ENCODE results near the gene TSPAN18.

Gene TSPAN18

DNA sequence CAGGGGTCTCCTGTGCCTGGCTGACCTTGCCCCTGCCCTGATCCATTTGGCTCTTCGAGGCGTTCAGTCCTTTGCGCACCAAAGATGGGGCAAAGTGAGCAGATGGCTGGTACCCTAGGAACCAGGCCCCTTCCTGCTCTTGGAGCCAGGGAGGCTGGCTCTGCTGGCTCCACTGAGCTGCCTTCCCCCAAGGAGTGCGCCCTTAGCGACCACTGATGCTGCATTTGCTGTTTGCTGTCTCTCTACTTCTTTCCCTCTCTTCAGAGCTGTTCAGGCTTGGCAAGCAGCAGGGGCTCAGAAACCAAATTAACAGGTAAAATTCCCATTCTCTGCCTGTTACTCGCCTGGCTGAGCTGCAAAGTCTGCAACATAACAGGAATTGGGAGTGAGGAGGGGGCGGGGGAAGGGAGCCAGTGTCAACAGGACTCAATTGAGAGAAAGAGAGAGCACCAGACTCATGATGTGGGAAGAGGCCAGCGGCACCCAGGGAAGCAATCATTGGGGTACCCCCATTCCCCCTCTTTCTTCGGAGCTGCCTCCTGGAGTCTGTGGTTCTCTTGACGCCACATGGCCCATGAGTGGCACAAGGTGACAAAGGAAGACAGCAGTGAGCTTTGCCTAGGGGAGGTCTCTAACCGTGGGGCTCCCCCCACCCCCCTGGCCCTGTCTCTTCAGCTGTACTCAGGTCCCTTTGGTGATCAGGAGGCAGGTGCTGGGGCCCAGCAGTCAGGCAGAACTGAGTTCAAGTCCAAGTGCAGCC lies 121.6 kb downstream of the TSPAN18 start:
- no peak for DNase-seq (ENCODE audit: low read depth)
- H3K4me3 ChIP-seq (ENCODE audit: low read depth, low read length), result no peak overlapping the region
- TF ChIP-seq, protein P1, sequence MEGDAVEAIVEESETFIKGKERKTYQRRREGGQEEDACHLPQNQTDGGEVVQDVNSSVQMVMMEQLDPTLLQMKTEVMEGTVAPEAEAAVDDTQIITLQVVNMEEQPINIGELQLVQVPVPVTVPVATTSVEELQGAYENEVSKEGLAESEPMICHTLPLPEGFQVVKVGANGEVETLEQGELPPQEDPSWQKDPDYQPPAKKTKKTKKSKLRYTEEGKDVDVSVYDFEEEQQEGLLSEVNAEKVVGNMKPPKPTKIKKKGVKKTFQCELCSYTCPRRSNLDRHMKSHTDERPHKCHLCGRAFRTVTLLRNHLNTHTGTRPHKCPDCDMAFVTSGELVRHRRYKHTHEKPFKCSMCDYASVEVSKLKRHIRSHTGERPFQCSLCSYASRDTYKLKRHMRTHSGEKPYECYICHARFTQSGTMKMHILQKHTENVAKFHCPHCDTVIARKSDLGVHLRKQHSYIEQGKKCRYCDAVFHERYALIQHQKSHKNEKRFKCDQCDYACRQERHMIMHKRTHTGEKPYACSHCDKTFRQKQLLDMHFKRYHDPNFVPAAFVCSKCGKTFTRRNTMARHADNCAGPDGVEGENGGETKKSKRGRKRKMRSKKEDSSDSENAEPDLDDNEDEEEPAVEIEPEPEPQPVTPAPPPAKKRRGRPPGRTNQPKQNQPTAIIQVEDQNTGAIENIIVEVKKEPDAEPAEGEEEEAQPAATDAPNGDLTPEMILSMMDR (IDR thresholded peaks at IDR 0.05; ENCODE audit: low read depth, low read length, missing control alignments), result no peak

DNA sequence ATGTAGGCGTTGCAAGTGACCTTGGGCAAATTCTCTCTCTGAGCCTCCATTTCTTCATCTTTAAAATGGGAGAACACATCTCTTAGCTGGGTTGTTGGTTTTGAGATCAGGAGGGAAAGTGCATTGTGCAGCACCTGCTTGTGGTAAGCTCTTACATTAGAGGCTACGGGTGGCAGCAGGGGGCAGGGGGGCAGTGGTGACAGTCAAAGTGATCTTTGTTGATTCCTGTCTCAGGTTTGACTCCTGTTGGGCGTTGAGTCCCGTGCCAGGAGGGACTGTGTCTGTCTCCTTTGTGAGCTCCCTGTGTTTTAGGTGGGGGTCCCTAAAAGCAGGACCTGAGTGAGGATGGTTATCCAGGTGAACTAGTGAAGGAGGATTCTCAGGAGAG lies 122.2 kb downstream of the TSPAN18 start:
- no peak for DNase-seq (ENCODE audit: low read depth)
- no peak overlapping the region for H3K4me3 ChIP-seq (ENCODE audit: low read depth, low read length)
- TF ChIP-seq, protein P1 (IDR thresholded peaks at IDR 0.05; ENCODE audit: low read depth, low read length, missing control alignments), result no peak

DNA sequence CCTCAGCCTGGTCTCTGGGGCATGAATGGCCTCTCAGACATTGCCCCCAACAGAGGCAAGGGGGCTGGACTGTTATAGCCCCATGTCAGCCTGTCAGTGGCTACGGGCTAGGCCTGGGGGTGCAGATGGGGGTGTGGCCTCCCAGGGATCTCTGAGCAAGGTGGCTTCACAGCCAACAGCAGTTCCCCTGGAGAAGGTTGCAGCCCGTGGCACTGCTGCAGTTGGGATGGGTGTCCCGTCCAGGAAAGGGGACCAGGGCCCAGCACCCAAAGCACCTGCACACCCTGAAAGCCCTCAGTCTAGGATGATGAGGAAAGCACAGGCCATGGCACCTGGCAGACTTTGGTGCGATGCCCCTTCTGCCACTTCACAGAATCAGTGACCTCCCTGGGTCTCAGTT lies 122.7 kb downstream of the TSPAN18 start:
- DNase-seq (ENCODE audit: low read depth), result no peak
- no peak overlapping the region for H3K4me3 ChIP-seq (ENCODE audit: low read depth, low read length)
- TF ChIP-seq, protein P1 (IDR thresholded peaks at IDR 0.05; ENCODE audit: low read depth, low read length, missing control alignments), result no peak

DNA sequence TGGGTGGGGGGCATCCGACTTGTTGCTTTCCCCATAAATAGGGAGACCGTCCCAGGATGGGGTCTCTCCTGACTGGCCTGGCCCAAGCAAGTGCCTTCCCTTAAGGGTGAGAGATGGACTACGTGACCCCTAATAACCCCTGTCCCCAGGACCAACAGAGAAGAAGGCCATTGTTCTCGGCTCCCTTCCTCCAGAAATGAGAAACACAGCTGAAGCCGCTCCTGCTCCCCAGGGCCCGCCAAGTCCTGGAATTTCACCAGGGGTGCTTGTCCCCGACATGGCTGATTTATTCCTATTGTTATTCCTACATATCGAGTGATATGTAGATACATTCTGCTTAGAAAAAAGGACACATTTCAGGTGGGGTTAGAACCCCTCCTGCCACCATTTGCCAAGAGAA lies 123.2 kb downstream of the TSPAN18 start:
- DNase-seq (ENCODE audit: low read depth), result no peak
- TF ChIP-seq, protein P1 (IDR thresholded peaks at IDR 0.05; ENCODE audit: low read depth, low read length, missing control alignments), result no peak
- no peak overlapping the region for H3K4me3 ChIP-seq (ENCODE audit: low read depth, low read length)

DNA sequence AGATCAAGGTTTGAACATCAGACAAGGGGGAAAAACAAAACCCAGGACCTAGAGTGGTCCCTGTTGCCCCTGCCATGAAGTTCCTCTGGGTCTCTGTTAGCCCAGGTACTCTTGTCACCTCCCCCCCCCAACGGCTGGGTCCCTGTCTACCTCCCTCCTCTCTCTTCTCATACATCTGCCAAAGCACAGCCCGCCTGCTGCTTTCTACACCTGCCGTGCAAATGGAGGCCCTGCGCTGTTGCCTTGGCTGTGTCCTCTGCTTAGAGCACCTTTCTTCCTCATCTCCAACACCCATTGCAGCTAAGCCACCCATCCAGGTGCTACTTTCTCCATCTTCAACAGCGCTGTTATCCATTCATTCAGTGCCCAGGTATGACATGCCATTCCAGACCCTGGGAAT lies 124.7 kb downstream of the TSPAN18 start:
- no peak for DNase-seq (ENCODE audit: low read depth)
- TF ChIP-seq, protein P1 (IDR thresholded peaks at IDR 0.05; ENCODE audit: low read depth, low read length, missing control alignments), result no peak

DNA sequence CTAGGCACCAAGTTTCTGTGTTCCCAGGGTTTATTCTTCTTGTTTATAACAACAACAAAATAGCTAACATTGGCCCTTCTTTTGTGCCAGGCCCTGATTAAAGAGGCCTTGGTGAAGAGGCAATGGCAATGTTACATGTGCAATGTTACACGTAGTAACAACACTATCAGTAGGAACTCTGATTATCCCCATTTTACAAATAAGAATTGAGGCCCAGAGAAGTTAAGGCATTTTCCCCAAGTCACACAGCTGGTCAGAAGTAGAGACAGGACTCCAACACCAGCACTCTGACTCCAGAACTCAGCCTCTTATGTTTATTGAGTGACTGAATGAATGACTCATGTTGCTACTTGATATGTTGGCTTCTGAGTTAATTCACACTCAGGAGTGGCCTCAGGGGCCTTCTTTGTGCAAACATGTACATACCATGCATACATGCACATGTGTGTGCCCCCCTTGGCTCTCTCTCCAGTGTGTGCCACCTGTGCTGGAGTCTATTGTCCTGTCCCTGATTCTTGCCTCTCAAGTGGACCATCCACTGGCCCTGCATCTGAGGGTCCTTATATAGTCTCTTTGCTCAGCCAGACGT lies 125.5 kb downstream of the TSPAN18 start:
- TF ChIP-seq, protein P1 (IDR thresholded peaks at IDR 0.05; ENCODE audit: low read depth, low read length, missing control alignments), result no peak
- H3K4me3 ChIP-seq (ENCODE audit: low read depth, low read length), result no peak overlapping the region
- DNase-seq (ENCODE audit: low read depth), result no peak

More for the DNA sequence above, 124.7 kb downstream of the TSPAN18 start:
- no peak overlapping the region for H3K4me3 ChIP-seq (ENCODE audit: low read depth, low read length)

DNA sequence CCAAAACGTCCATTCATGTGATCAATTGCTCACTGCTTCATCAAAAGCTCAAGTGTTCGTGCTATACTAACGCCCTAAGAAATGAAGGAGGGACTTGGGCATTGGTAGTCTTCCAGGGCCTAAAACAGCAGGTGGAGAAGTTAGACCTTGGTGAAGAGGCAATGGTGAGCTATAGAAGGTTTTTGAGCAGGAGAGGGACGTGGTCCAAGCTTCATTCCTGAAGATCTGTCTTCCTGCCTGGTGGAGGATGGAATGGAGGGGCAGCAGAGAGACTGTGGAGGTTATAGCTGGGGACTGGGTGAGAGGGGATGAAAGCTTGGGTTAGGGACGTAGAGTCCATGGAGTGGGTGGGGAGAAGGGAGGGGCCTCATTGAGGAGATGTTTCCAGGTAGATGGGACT lies 126.2 kb downstream of the TSPAN18 start:
- TF ChIP-seq, protein P1 (IDR thresholded peaks at IDR 0.05; ENCODE audit: low read depth, low read length, missing control alignments), result no peak
- no peak overlapping the region for H3K4me3 ChIP-seq (ENCODE audit: low read depth, low read length)
- DNase-seq (ENCODE audit: low read depth), result no peak
